GM19395 (cell line): ENCODE measurements around the gene ATRNL1.

Source experiments
- ATAC-seq: cut with Tn5 transposase; IDR thresholded peaks from one replicate; pipeline ENCODE4 v1.9.1; 2021; ENCODE audit warnings: mild to moderate bottlenecking, moderate library complexity; ENCODE audit not compliant: unreplicated experiment

Gene ATRNL1, protein sequence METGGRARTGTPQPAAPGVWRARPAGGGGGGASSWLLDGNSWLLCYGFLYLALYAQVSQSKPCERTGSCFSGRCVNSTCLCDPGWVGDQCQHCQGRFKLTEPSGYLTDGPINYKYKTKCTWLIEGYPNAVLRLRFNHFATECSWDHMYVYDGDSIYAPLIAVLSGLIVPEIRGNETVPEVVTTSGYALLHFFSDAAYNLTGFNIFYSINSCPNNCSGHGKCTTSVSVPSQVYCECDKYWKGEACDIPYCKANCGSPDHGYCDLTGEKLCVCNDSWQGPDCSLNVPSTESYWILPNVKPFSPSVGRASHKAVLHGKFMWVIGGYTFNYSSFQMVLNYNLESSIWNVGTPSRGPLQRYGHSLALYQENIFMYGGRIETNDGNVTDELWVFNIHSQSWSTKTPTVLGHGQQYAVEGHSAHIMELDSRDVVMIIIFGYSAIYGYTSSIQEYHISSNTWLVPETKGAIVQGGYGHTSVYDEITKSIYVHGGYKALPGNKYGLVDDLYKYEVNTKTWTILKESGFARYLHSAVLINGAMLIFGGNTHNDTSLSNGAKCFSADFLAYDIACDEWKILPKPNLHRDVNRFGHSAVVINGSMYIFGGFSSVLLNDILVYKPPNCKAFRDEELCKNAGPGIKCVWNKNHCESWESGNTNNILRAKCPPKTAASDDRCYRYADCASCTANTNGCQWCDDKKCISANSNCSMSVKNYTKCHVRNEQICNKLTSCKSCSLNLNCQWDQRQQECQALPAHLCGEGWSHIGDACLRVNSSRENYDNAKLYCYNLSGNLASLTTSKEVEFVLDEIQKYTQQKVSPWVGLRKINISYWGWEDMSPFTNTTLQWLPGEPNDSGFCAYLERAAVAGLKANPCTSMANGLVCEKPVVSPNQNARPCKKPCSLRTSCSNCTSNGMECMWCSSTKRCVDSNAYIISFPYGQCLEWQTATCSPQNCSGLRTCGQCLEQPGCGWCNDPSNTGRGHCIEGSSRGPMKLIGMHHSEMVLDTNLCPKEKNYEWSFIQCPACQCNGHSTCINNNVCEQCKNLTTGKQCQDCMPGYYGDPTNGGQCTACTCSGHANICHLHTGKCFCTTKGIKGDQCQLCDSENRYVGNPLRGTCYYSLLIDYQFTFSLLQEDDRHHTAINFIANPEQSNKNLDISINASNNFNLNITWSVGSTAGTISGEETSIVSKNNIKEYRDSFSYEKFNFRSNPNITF (N-terminal part only)

DNA sequence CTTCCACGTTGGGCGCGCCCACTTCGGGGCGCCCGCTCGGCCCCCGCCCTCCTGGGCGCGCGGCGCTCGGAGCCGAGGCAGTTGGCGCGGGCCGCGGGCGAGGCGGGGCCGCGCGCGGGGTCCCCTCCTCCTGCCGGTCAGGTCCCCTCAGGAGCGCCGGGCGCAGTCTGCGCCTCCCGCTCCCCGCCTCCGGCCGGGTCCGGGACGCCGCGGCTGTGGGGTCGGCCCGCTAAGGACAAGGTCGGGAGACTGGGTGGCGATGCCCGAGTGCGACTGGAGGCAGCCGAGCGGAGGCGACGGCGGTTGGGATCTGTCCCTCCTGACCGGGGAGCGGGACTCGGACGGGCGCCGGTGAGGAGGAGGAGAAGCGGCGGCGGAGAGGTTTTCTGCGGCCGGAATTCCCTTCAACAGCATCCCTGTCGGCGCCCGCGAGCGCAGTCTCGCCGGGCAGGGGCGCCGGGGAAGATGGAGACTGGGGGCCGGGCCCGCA is at the start of gene ATRNL1:
TSS of gene ATRNL1 (plus strand) at position 80 of the 490 bp plus-strand sequence. CDS start at position 466, 386 bp downstream.
- peak; percentile 68 for ATAC-seq

DNA sequence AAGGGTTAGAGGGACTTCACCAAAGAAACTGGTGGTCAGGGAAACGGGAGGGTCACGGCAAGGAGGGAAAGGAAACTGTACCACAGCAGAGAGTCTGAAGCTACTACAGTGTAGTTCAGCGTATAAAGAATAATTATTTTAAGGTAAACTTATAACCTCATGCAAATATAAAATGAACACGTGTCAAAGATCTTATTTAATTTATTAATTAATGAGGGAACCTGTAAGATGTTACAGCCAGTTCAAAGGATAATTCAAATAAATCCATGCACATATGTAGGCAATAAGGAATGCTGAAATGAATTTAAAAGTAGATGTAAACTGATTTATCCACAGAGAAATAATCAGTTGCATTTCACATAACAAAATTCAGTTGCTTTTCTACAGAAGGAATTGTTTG is 49.4 kb upstream of the ATRNL1 start:
- no peak for ATAC-seq

DNA sequence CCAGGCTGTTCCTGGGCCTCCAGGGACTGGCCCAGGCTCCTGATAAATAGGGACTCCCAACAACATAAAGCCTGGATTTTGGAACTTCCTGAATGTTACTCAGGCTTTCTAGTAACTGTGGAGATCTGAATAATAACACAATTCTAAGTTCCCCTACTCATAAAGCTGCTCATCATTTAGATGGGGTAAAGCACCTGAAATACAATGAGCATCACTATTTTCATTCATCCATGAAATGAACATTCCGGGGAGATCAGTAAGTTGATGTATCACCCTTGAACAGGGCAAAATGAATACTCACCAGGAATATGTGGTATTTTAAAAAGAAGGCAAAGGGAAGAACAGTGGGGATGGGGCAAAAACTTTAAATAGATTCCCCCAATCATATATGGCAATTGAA is 48.3 kb upstream of the ATRNL1 start:
- no peak for ATAC-seq

DNA sequence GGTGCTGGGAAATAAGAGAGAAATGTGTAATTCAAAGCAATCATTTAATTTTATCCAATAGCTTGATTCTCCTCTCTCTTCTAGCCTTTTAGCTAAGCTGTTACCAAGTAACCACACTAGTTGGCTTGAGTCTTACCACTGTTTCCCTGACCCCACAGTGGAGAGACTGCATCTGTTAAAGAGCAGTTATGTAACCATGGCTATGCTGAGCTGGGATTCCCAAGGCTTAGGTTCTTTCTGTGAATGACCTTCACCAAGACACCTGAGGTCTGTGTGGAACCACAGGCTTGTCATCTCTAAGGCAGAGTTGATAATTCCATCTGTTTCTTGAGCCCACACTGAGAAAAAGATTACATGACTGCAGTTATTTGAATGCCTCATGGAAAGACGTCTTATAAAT is 47.7 kb upstream of the ATRNL1 start:
- no peak for ATAC-seq

DNA sequence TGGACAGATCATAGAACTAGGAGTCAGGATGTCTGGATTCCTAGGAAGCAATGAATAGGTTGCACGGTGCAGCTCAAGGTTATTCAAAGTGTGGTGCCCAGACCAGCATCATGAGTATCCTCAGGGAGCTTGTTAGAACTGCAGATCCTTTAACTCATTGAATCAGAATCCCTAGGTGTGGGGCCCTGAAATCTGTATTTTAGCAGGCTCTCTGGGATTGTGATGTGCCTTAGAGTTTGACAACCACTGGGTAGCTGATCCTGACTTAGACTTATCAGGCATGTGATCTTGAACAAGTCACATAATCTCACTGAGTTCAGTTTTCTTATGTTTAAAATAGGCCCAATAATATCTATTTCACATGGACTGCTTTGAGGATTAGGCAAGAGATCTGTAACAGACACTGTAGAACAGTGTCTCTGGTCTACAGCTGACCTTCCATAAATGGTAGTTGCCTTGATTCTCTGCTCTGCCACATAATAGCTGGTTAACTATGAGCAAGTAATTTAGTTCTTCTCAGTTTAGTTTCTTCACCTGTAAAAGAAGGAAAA is 46.4 kb upstream of the ATRNL1 start:
- no peak for ATAC-seq

DNA sequence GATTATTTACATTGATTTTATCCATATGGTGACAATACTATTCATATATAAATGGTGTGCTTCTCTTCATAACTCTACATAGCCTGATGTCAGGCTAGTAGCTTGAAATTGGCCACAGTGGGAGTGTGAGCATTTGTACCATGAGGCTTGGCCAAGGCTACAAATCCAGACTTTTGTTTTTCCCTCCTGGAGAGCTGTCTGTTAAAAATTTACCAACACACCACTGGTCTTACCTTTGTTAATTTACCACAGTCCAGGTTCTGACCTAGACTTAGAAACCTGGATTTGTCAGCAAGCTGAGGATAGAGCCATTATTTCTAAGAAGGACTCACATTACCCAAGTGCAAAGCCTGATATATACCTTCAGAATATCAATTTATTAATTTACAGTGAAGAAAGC is 45.5 kb upstream of the ATRNL1 start:
- no peak for ATAC-seq

DNA sequence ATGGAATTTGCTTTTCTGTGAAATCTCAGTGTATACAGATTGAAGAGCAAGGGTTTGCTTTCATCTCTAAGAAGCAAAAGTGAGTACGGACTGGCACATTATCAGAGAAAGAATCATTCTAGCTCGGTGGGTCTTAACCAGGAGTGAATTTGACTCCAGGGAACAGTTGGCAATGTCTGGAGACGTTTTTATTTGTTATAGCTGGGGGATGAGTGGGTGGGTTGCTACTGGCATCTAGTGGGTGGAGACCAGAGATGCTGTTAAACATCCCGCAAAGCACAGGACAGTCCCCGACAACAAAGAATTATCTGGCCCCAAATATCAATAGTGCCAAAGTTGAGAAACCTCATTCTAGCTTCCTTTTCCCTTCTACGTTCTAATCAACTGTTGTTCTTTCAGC is 43.8 kb upstream of the ATRNL1 start:
- ATAC-seq, result no peak

DNA sequence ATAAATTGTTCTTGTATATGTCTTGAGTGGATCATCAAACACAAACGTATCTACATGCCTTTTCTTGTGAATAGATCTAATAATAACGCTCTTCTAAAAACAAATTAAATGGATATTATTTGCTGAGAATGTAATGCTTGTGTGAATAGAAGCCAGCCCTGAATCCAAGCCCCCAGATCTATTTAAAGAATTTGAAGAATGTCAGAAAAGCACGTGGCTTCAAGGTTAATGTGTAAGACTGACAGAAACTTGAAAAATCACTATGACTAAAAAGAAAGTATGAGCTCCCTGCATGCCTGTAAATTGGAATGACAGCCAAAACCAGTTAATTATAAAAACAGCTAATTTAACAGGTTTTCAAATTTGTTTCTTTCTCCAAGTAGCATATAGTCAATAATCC is 43.2 kb upstream of the ATRNL1 start:
- ATAC-seq, result no peak

DNA sequence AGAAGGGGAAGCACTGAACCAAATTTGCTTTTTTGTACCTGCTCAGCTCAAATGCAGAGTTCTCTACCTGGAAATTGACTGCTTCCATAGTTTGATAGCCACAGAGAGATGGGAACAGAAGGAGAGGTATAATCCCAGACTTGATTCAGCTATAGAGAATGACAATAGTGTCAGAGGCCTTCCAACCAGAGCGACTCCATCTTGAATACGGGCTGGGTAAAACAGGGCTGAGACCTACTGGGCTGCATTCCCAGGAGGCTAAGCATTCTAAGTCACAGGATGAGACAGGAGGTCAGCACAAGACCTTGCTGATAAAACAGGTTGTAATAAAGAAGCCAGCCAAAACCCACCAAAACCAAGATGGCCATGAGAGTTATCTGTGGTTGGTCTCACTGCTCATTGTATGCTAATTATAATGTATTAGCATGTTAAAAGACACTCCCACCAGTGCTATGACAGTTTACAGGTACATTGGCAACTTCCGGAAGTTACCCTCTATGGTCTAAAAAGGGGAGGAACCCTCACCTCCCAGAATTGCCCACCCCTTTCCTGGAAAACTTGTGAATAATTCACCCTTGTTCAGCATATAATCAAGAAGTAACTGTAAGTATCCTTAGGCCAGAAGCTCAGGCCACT is 42.7 kb upstream of the ATRNL1 start:
- ATAC-seq, result no peak

DNA sequence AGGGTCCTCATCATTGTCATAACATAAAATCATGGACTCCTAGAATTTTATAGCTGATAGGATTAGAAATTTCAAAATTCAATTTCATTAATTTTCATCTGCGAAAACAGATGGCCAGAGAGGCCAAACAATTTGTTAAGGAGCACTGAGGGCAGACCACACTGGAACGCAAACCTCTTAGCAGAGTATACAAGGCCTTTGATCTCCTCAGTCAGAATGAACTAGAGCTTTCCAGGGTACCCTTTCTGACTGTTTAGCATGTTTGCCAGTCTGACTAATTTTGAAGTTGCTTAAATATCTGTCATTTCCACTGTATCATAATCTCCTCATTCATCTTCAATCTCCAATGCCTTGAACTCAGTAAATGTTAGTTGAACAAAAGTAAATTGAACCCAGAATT is 41.9 kb upstream of the ATRNL1 start:
- ATAC-seq, result no peak

DNA sequence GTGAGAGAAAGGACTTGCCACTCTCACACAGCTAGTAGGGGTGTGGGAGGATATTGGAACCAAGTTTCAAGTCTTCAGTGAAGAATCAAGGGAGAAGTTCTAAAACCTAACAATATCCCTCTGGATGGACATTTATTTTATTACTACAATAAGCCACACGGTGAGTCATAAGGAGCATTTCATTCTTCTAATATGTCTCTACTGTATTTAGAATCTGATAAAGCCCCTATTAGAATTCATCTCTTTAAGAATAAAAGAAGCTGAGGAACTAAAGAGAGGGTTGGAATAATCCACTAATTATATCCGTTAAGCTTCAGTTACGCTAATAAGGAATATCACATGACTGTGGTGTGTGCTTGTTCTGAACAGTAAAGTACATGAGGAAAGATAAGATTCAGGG is 40.9 kb upstream of the ATRNL1 start:
- no peak for ATAC-seq

DNA sequence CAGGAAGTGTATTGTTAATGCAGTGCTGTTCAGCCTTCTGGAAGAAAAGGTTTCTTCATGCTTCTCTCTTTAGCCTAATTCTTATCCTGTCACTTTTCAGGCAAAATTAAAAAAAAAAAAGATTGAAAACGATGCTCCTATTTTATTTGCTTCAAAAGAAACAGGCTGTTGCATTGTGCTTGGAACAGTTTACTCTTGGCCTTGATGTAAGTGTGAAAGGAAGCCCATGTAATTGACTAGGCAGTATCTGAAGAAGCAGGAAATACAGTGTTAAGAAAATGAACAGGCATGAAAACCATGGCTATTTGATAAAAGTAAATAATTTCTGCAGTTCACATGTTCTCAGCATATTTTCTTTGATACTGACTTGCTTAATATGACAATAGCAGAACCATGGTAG is 40.4 kb upstream of the ATRNL1 start:
- ATAC-seq, result no peak

DNA sequence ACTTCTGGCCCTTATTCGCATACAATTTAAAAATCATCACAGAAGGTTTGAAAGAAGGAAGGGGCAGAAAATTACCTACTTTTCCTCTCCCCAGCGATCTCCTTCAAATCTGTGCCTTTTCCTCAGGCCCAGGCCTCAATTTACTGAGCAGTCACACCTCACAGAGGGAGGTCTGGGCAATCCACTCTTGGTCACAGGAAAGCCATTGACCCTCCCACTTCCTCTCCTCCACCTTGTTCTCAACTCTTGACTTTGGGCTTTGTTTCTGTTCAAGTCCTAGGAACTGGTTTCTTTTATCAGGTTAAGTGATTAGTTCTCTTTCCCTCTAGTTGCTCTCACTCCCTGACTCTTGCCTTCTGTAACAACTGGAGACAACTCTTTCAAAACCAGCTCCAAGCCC is 37.0 kb upstream of the ATRNL1 start:
- ATAC-seq, result no peak

DNA sequence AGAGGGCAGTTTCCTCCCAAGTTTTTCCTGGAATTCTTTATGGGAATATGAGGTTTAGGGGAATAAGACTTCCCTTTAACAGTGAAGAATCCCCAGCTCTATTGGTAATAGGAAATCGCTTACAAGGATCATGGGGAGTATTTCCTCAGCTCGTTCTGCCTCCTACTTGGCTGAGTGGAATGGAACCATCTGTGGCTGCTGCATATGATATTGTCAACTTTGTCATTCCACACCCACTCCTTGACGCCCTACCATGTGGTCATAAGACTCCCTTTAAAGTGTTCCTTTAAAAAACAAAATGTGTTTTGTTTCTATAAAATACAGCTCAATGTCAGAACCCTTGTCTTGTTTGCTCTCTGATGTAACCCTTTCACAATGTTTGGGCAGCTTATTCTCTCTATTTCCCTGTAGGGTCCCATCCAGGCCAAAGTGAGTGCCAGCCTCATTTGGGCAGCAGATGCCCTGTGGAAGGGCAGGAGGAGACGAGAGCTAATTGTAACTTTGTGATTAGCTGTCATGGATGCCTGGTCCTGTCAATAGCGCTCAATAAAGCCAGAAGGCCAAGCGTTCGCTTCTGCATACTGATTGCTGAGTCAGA is 33.8 kb upstream of the ATRNL1 start:
- no peak for ATAC-seq

DNA sequence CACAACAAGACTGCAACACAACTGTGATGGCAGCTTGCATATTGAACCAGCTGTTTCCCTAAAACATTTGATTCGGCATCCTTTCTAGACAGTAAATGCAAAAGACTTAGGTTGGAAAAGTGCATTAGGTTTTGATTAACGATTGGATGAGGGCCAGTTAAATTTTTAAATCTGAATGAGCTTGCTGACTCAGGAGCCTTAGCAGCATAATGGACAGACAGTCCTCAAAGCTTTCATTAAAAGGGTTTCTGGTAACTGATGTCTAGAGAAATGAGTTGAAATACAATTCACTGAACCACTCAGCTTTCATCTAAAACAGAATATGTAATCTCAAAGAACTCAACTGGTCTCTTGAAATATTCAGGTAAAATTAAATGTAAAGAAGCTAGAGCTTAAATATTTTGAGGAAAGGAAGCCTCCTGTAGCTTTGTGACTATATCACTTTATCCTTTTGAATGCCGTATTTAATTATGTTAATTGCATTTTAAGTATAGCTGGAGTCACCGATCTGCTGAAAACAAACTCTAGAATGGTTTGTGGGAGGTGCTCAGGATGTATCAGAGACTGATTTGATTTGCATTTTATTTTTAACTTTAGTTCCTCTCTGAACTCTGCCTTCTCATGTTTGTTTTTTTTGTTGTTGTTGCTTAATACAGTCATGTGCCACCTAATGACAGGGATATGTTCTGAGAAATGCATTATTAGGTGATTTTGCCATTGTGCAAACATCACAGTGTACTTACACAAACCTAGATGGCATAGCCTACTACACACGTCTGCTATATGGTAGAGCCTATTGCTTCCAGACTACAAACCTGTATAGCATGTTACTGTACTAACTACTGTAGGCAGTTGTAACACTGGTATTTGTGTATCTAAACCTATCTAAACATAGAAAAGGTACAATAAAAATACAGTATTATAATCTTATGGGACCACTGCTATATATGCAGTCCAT is 29.2 kb upstream of the ATRNL1 start:
- ATAC-seq, result no peak

DNA sequence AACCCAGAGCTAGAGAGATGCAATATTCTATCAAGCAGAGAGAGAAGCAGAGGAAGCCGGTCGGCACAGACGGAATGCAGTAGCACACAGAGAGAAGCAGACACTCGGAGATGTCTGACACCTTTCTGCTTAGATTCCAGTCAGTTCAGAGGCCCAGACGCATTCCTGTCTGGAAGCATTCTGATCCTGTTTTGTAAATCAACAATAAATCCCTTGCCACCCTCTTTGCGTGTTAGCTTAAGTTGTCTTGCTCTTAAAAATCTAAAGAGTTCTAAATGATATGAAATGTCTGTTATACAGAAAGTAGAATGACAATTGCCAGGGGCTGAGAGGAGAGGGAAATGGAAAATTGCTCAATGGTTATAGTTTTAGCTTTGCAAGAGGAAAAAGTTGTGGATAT is 27.4 kb upstream of the ATRNL1 start:
- ATAC-seq, result no peak

DNA sequence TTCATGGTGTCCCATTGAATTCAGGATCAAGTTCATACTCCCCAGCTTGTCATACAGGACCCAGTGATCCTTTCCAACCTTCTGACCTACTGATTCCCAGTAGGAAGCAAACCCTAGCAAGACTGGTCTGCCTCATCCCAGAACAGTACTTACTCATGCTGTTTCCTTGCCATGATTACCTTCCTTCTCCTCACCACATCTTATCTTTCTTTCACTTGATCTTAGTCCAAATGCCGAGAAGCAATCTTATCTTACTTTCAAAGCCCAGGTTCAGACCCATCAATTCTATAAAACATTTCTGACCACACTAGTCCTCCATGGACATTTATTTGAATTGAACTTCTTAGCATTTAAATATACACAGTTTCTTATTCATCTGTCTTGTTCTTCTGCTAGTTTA is 26.6 kb upstream of the ATRNL1 start:
- no peak for ATAC-seq

DNA sequence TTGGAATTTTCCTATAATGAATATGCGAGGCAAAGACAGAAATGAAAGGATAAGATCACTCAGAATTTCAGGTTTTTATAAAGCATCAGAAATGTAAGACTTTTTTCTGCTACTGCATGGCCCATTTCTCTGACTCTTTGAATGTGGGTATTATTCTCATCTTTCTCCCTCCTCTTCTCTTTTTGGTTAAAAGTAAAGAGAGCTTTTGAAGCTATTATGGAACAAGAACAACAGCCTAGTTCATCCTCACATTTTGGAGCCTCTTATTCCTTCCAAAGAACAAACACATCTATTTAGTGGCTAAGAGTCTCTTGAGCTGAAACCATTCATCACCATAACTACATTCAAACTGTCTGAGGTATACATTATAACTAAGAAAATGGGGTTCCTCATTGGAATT is 19.4 kb upstream of the ATRNL1 start:
- ATAC-seq, result no peak

DNA sequence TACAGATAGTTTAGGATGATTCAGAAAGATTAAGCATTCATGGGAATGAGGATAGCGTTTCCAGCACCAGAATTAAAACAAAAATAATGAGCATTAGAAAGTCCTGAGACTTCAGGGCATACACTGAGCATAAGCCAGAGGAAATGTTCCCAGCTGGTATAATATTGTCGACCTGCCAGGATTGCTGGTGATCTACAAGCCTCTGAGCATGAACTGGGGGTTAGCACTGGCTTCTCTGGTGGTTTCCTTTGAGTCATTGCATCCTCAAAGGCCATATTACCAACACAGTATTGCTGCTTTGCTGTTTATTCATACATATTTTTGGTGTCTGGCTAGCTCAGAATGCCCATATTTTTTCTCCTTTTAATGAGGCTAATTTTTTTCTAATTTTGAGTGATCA is 10.7 kb upstream of the ATRNL1 start:
- no peak for ATAC-seq
